BLaER1 (cell line): ENCODE data around the gene ATG14.

Source experiments
- H3K27ac ChIP-seq: shearing (Covaris generic); formaldehyde crosslinking; 2 replicates; pipeline ENCODE4 v1.8.1; 2022
- H3K27me3 ChIP-seq: shearing (Covaris generic); formaldehyde crosslinking; 2 replicates; pipeline ENCODE4 v1.8.1; 2022
- H3K36me3 ChIP-seq: shearing (Covaris generic); formaldehyde crosslinking; 2 replicates; pipeline ENCODE4 v1.8.1; 2022
- H3K4me1 ChIP-seq: shearing (Covaris generic); formaldehyde crosslinking; 2 replicates; pipeline ENCODE4 v1.8.1; 2022
- H3K4me2 ChIP-seq: shearing (Covaris generic); formaldehyde crosslinking; 2 replicates; pipeline ENCODE4 v1.8.1; 2022
- H3K4me3 ChIP-seq: shearing (Covaris generic); formaldehyde crosslinking; 2 replicates; pipeline ENCODE4 v1.8.1; 2022
- H3K9ac ChIP-seq: shearing (Covaris generic); formaldehyde crosslinking; 2 replicates; pipeline ENCODE4 v1.8.1; 2022
- H3K9me3 ChIP-seq: shearing (Covaris generic); formaldehyde crosslinking; 2 replicates; pipeline ENCODE4 v1.8.1; 2022
- H4K20me1 ChIP-seq: shearing (Covaris generic); formaldehyde crosslinking; 2 replicates; pipeline ENCODE4 v1.8.1; 2022
- Cebpa-rat ChIP-seq: shearing (Covaris generic); IDR thresholded peaks from 2 replicates; pipeline ENCODE4 v1.8.1; 2022

ATG14 gene

GRCh38 chr14:55381040-55381439 lies 30.6 kb downstream of the ATG14 start:
- no peaks in the 10 kb centered on the region for H3K27me3 ChIP-seq
- H3K9me3 ChIP-seq = no peaks in the 10 kb centered on the region
- no peak overlapping the region for H3K27ac ChIP-seq
- no peak for TF ChIP-seq Cebpa-rat
- no peaks in the 10 kb centered on the region for H4K20me1 ChIP-seq
- no peak overlapping the region for H3K9ac ChIP-seq
- H3K4me2 ChIP-seq = no peak overlapping the region
- H3K4me3 ChIP-seq = no peak overlapping the region
- peaks cover 89% of the 10 kb centered on the region for H3K36me3 ChIP-seq
- H3K4me1 ChIP-seq = no peaks in the 10 kb centered on the region

- Histone ChIP-seq H3K4me3 (no peak overlapping the region), H4K20me1 (no peaks in the 10 kb centered on the region), H3K4me2 (no peak overlapping the region), H3K27ac (no peak overlapping the region), H3K9ac (no peak overlapping the region), H3K4me1 (no peaks in the 10 kb centered on the region; the same call in 1 of the 2 replicates), H3K27me3 (no peaks in the 10 kb centered on the region), H3K9me3 (no peaks in the 10 kb centered on the region), H3K36me3 (peaks cover 84% of the 10 kb centered on the region)
- no peak for TF ChIP-seq Cebpa-rat
Measured at GRCh38 chr14:55377236-55377635, 34.4 kb downstream of the ATG14 start.

- H3K27ac ChIP-seq = no peak overlapping the region
- H4K20me1 ChIP-seq = no peaks in the 10 kb centered on the region
- no peak overlapping the region for H3K4me2 ChIP-seq
- no peaks in the 10 kb centered on the region for H3K27me3 ChIP-seq
- H3K9me3 ChIP-seq = no peaks in the 10 kb centered on the region
- H3K4me3 ChIP-seq = no peak overlapping the region
- H3K4me1 ChIP-seq = no peaks in the 10 kb centered on the region; the same call in 1 of the 2 replicates
- H3K36me3 ChIP-seq = peaks cover 70% of the 10 kb centered on the region
- no peak for TF ChIP-seq Cebpa-rat
- H3K9ac ChIP-seq = no peak overlapping the region
Measured at GRCh38 chr14:55374771-55375170, 36.9 kb downstream of the ATG14 start.

GRCh38 chr14:55373784-55374705 lies 37.6 kb downstream of the ATG14 start:
- Histone ChIP-seq H3K9ac (no peak overlapping the region), H3K4me2 (no peak overlapping the region), H3K36me3 (peaks cover 70% of the 10 kb centered on the region), H3K4me1 (no peaks in the 10 kb centered on the region; the same call in 1 of the 2 replicates), H3K27me3 (no peaks in the 10 kb centered on the region), H3K27ac (no peak overlapping the region), H3K4me3 (no peak overlapping the region), H3K9me3 (no peaks in the 10 kb centered on the region), H4K20me1 (no peaks in the 10 kb centered on the region)
- no peak for TF ChIP-seq Cebpa-rat

GRCh38 chr14:55372825-55373224 lies 38.8 kb downstream of the ATG14 start:
- TF ChIP-seq Cebpa-rat = no peak
- Histone ChIP-seq H3K4me3 (no peak overlapping the region), H3K9me3 (no peaks in the 10 kb centered on the region), H3K27ac (peak overlapping the region; percentile 12; the same call in 1 of the 2 replicates), H3K27me3 (no peaks in the 10 kb centered on the region), H3K9ac (no peak overlapping the region), H3K4me2 (no peak overlapping the region), H3K4me1 (no peaks in the 10 kb centered on the region; the same call in 1 of the 2 replicates), H3K36me3 (peaks cover 72% of the 10 kb centered on the region), H4K20me1 (no peaks in the 10 kb centered on the region)

DNA sequence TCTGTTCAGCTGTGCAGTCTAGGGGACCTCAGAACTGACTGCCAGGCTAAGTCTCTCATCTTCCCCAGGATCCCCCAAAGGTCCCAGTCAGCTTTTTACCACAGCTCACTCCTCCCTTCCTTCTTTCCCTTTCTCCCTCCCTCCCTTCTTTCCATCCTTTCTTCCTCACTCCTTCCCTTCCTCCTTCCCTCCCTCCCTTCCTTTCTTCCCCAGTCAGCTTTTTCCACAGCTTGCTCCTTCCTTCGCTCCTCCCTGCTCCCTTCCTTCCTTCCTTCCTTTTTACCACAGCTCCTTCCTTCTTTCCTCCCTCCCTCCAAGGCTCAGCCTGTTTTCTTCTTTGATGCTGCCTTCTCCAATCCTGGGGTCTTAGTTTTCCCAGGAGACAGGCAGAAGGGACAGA lies 39.2 kb downstream of the ATG14 start:
- H3K4me2 ChIP-seq = no peak overlapping the region
- H3K4me1 ChIP-seq = no peaks in the 10 kb centered on the region; the same call in 1 of the 2 replicates
- H3K36me3 ChIP-seq = peaks cover 72% of the 10 kb centered on the region
- no peaks in the 10 kb centered on the region for H3K9me3 ChIP-seq
- no peak overlapping the region for H3K4me3 ChIP-seq
- no peaks in the 10 kb centered on the region for H3K27me3 ChIP-seq
- TF ChIP-seq Cebpa-rat = no peak
- no peak overlapping the region for H3K9ac ChIP-seq
- H4K20me1 ChIP-seq = no peaks in the 10 kb centered on the region
- H3K27ac ChIP-seq = peak overlapping the region; percentile 12; the same call in 1 of the 2 replicates

- H4K20me1 ChIP-seq = no peaks in the 10 kb centered on the region
- no peak overlapping the region for H3K4me3 ChIP-seq
- H3K9ac ChIP-seq = no peak overlapping the region
- TF ChIP-seq Cebpa-rat = no peak
- H3K27ac ChIP-seq = no peak overlapping the region
- H3K4me2 ChIP-seq = no peak overlapping the region
- H3K36me3 ChIP-seq = peaks cover 72% of the 10 kb centered on the region
- H3K9me3 ChIP-seq = no peaks in the 10 kb centered on the region
- H3K4me1 ChIP-seq = no peaks in the 10 kb centered on the region; the same call in 1 of the 2 replicates
- H3K27me3 ChIP-seq = no peaks in the 10 kb centered on the region
Measured at GRCh38 chr14:55370883-55371455, 40.7 kb downstream of the ATG14 start.

DNA sequence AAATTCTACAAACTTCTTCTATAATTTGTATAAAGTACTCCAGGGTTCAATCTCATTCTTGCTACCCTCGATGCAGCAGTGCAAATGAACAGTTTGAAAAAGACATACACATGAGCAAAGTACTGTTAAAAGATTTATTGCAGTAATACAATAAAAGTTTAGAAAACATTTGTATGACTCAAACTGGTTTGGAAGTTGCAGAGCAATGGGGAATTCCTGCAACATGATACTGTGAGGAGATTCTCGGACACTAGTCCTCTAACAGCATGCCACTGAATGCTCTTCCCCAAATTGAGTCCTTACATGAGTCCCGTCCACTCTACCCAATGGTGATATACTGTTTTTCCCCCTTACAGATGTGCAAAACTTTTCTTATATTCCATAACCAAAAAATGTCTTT lies 45.4 kb downstream of the ATG14 start:
- Histone ChIP-seq H3K9ac (no peak overlapping the region), H3K9me3 (no peaks in the 10 kb centered on the region), H3K27me3 (no peaks in the 10 kb centered on the region), H3K36me3 (peaks cover 77% of the 10 kb centered on the region), H4K20me1 (no peaks in the 10 kb centered on the region), H3K4me3 (no peak overlapping the region), H3K27ac (no peak overlapping the region), H3K4me2 (no peak overlapping the region), H3K4me1 (no peaks in the 10 kb centered on the region)
- TF ChIP-seq Cebpa-rat = no peak

GRCh38 chr14:55361190-55361589 lies 50.4 kb downstream of the ATG14 start:
- Histone ChIP-seq H3K4me2 (no peak overlapping the region), H3K4me3 (no peak overlapping the region), H4K20me1 (no peaks in the 10 kb centered on the region), H3K4me1 (no peaks in the 10 kb centered on the region), H3K27ac (no peak overlapping the region), H3K9me3 (no peaks in the 10 kb centered on the region), H3K9ac (no peak overlapping the region), H3K36me3 (peaks cover 44% of the 10 kb centered on the region), H3K27me3 (no peaks in the 10 kb centered on the region)
- TF ChIP-seq Cebpa-rat = no peak

GRCh38 chr14:55359307-55359706 lies 52.3 kb downstream of the ATG14 start:
- H3K27ac ChIP-seq = no peak overlapping the region
- no peaks in the 10 kb centered on the region for H3K27me3 ChIP-seq
- H3K4me1 ChIP-seq = no peaks in the 10 kb centered on the region
- no peak for TF ChIP-seq Cebpa-rat
- H3K9me3 ChIP-seq = no peaks in the 10 kb centered on the region
- no peak overlapping the region for H3K4me2 ChIP-seq
- H3K4me3 ChIP-seq = no peak overlapping the region
- H3K9ac ChIP-seq = no peak overlapping the region
- H4K20me1 ChIP-seq = peaks cover 2% of the 10 kb centered on the region
- peaks cover 42% of the 10 kb centered on the region for H3K36me3 ChIP-seq
